Aorta (tissue), 5 donors: ENCODE data around the gene NSUN2. TPM values are rescaled to one million over a fixed set of nuclear protein-coding genes. Genes with fewer than 3 reads are reported as not detected.
"Not testable (repeated sequence)": the region's sequence is repeated elsewhere in the genome, so short reads cannot be mapped to it uniquely, and the experiment has no call there.

Experiments
- ATAC-seq: fragments of 200-7000 bp; cut with Tn5 transposase; one replicate; pipeline ENCODE4 v1.9.1; 2022; ENCODE audit warnings: moderate library complexity; ENCODE audit not compliant: low FRiP score
- DNase-seq, 2 donors: peaks; one replicate each; pipeline ENCODE4 v3.0.0-alpha.2; 2020
- H3K27ac ChIP-seq, 2 donors: one replicate each; pipeline ENCODE4 v1.5.1; 2013; ENCODE audit warnings: low read length in 2 of 2, mild to moderate bottlenecking in 2 of 2, moderate library complexity in 2 of 2, control low read depth in 1 of 2, inconsistent platforms in 1 of 2, low read depth in 1 of 2
- H3K27me3 ChIP-seq, 2 donors: one replicate each; pipeline ENCODE4 v1.6.1; 2013; ENCODE audit warnings: control low read depth in 1 of 2, low read length in 1 of 2, mild to moderate bottlenecking in 1 of 2, moderate library complexity in 1 of 2; ENCODE audit not compliant: insufficient read depth in 2 of 2, control insufficient read depth in 1 of 2
- H3K36me3 ChIP-seq, 2 donors: one replicate each; pipeline ENCODE4 v1.6.1; 2013; ENCODE audit warnings: control low read depth in 1 of 2, low read length in 1 of 2, mild to moderate bottlenecking in 1 of 2; ENCODE audit not compliant: insufficient read depth in 2 of 2, control insufficient read depth in 1 of 2
- H3K4me1 ChIP-seq, 2 donors: one replicate each; pipeline ENCODE4 v1.6.1; 2013; ENCODE audit warnings: low read length in 2 of 2, control low read depth in 1 of 2, mild to moderate bottlenecking in 1 of 2, moderate library complexity in 1 of 2; ENCODE audit not compliant: insufficient read depth in 2 of 2, control insufficient read depth in 1 of 2
- H3K4me3 ChIP-seq, 2 donors: one replicate each; pipeline ENCODE4 v1.5.1; 2013; ENCODE audit warnings: low read length in 2 of 2, control low read depth in 1 of 2, mild to moderate bottlenecking in 1 of 2
- H3K9me3 ChIP-seq: one replicate; pipeline ENCODE4 v1.6.1; 2013; ENCODE audit warnings: mild to moderate bottlenecking, low read length; ENCODE audit not compliant: control insufficient read depth
- WGBS, 2 donors: extraction: QIAGEN DNeasy Blood & Tissue Kit; methylation state at CpG; one replicate each; pipeline ENCODE4 v1.1.7; 2013; 5-methylcytosine and 5-hydroxymethylcytosine counted together
- intact Hi-C, 2 donors: fragments of 100-400 bp; cut with DNase I; formaldehyde crosslinking; loops; one replicate each; pipeline versions ENCODE4 v1.14.2 to v1.15.0; 2022
- polyA plus RNA-seq, 2 donors: library from polyadenylated mRNA; stranded (reverse); fragments of 200-250 nt; gene quantifications; one replicate each; pipeline ENCODE4 v1.2.3, GENCODE V29; 2013
- total RNA-seq, 2 donors: library from RNA; stranded (reverse); fragmentation: NEBNext Ultra II Directional; extraction: Animal tissue kit (Norgen Biotek cat#: 25700); gene quantifications; one replicate each; pipeline ENCODE4 v1.2.1, GENCODE V29; 2021
- donor health status: healthy with polysubstance abuse.
- donor health status: Bipolar disorder and iron deficiency.
- donor health status: DM: no; HTN: no; CAD: no.
- donor health status: DM: no; HTN: no; CAD: no.
- donor health status: DM: yes; HTN: yes; CAD: no.

The NSUN2 gene
- total and polyA plus RNA-seq, 4 donors, result 15.0 to 46.1 (median 41.8) TPM

DNA sequence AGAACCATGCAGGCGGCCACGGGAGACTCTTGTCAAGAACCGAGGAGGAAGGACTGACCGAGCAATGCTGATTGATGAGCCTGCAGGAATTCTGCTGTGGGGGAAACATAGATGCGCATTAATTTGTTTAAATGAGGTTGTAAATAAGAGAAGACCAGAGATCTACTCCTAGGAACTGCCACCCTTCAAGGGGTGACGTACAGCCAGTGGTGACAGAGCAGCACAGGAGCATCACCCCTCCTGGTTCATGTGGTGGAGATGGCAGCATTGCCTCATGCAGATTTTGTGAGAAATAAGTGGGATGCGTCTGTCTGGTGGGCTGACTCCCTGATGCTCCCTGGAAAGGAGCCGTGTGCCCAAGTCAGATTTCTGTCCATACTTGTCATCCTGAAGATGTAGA is 22.6 kb upstream of the NSUN2 start:
- Histone ChIP-seq H3K9me3 (no peaks in the 10 kb centered on the region), H3K27me3 (no peaks in the 10 kb centered on the region), H3K27ac (no peak overlapping the region), H3K36me3 (peaks cover 2 to 5% of the 10 kb centered on the region in 2 donors), H3K4me1 (no peaks in the 10 kb centered on the region), H3K4me3 (no peak overlapping the region)
- DNase-seq (no peak), ATAC-seq (no peak)
- 97% methylated on average over 8 of the region's 8 CpGs for WGBS, 2 donors
- intact Hi-C loops, result no loop called here

GRCh38 chr5:6652025-6652424 is 19.2 kb upstream of the NSUN2 start:
- Histone ChIP-seq H3K27ac (no peak overlapping the region), H3K36me3 (peaks cover 2 to 3% of the 10 kb centered on the region in 2 donors), H3K4me1 (no peaks in the 10 kb centered on the region), H3K9me3 (no peaks in the 10 kb centered on the region), H3K27me3 (no peaks in the 10 kb centered on the region), H3K4me3 (no peak overlapping the region)
- intact Hi-C loops, result no loop called here
- ATAC-seq (no peak), DNase-seq (no peak)
- WGBS, 2 donors, result 78 to 96% methylated on average over 6 of the region's 6 CpGs

DNA sequence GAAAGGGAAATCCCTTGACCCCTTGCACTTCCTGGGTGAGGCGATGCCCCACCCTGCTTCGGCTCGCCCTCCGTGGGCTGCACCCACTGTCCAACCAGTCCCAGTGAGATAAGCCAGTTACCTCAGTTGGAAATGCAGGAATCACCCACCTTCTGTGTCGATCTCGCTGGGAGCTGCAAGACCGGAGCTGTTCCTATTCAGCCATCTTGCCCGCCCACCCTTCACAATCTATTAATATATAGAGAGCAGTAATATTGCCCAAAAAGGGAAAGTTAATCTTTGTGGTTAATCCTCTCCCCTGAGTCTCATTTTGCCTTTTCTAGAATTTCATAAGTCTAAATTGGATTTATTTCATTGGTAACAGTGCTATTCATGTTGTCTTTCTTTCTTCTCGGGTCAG is 16.8 kb upstream of the NSUN2 start:
- DNase-seq (no peak), ATAC-seq (no peak)
- no peak overlapping the region for H3K4me3 ChIP-seq
- WGBS, 2 donors, result 96 to 98% methylated on average over 9 of the region's 9 CpGs
- H3K27me3 ChIP-seq, result no peaks in the 10 kb centered on the region
- no peak overlapping the region for H3K27ac ChIP-seq
- no peaks in the 10 kb centered on the region for H3K9me3 ChIP-seq
- H3K36me3 ChIP-seq, result no peaks in the 10 kb centered on the region
- H3K4me1 ChIP-seq, result no peaks in the 10 kb centered on the region
- intact Hi-C loops, result no loop called here

- Histone ChIP-seq H3K4me1 (no peaks in the 10 kb centered on the region), H3K4me3 (no peak overlapping the region), H3K9me3 (no peaks in the 10 kb centered on the region), H3K27ac (no peak overlapping the region), H3K27me3 (no peaks in the 10 kb centered on the region), H3K36me3 (no peaks in the 10 kb centered on the region)
- intact Hi-C loops, result no loop called here
- WGBS, 2 donors, result 73 to 75% methylated on average over 10 of the region's 10 CpGs
- ATAC-seq (no peak), DNase-seq (no peak)
These were observed 16.3 kb upstream of the NSUN2 start for GRCh38 chr5:6649186-6649585.

DNA sequence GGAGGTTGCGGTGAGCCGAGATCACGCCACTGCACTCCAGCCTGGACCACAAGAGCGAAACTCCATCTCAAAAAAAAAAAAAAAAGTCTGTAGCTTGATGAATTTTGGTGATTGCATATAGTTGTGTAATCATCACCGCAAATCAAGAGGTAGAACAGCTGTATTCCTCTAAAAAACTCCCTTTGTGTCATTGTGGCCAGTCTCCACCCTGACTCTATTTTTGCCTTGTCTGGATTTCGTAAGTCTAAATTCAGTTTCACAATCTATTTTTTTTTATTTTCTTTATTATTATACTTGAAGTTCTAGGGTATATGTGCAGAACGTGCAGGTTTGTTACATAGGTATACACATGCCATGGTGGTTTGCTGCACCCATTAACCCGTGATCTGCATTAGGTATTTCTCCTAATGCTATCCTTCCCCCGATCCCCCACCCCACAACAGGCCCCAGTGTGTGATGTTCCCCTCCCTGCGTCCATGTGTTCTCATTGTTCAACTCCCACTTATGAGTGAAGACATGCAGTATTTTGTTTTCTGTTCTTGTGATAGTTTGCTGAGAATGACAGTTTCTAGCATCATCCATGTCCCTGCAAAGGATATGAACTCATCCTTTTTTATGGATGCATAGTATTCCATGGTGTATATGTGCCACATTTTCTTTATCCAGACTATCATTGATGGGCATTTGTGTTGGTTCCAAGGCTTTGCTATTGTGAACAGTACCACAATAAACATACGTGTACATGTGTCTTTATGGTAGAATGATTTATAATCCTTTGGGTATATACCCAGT is 12.9 kb upstream of the NSUN2 start:
- DNase-seq, H3K9me3 ChIP-seq, H3K4me3 ChIP-seq, H3K4me1 ChIP-seq, H3K27ac ChIP-seq, ATAC-seq, H3K27me3 ChIP-seq, intact Hi-C loops, H3K36me3 ChIP-seq: not testable (repeated sequence)
- 95% methylated on average over 11 of the region's 11 CpGs for WGBS, 2 donors

DNA sequence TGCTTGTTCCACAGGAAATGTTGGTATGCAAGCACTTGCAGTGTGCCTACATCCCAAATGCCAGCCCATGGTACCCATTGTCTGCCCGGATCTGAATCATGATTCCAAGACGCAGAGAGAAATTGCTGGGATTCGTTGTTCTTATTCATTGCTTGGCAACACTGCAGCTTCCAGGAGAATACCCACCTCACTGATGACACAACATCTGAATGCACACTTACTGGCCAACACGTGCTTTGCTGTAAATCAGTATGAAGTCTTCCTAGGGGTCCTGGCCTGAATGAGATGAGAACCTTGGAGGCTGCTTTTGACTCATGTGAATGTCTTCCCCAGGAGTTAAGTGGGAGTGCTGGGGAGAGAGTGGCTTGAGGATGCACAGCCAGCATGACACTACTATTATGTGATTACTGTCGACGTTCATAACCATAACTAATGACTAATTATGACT is 12.0 kb upstream of the NSUN2 start:
- Histone ChIP-seq H3K27me3 (no peaks in the 10 kb centered on the region), H3K36me3 (no peaks in the 10 kb centered on the region), H3K27ac (no peak overlapping the region), H3K9me3 (no peaks in the 10 kb centered on the region), H3K4me3 (no peak overlapping the region), H3K4me1 (no peaks in the 10 kb centered on the region)
- intact Hi-C loops, result no loop called here
- DNase-seq (no peak), ATAC-seq (no peak)
- 92 to 95% methylated on average over 6 of the region's 6 CpGs for WGBS, 2 donors

GRCh38 chr5:6642655-6643054 is 9.8 kb upstream of the NSUN2 start:
- DNase-seq (no peak), ATAC-seq (no peak)
- Histone ChIP-seq H3K9me3 (no peaks in the 10 kb centered on the region), H3K27ac (no peak overlapping the region), H3K27me3 (no peaks in the 10 kb centered on the region), H3K36me3 (no peaks in the 10 kb centered on the region), H3K4me3 (no peak overlapping the region), H3K4me1 (no peaks in the 10 kb centered on the region)
- 86 to 91% methylated on average over 1 of the region's 1 CpG for WGBS, 2 donors
- intact Hi-C loops, result no loop called here

DNA sequence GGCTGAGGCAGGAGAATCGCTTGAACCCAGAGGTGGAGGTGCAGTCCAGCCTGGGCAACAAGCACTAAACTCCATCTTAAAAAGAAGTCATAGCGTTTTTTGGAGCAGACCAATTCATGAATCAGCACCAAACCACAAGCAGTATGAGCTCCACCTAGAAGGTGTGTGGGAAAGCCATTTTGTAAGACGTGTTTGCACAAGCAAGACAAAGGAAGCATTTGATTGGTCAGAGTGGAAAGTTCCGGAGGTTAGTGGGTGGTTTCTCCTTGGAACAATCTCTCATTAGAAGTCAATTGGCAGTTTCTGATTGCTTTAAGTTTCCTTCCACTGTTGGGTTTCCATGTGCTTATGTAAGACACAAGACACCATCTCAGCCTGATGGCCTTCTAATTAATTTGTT is 5.4 kb upstream of the NSUN2 start:
- 63 to 96% methylated on average over 4 of the region's 4 CpGs for WGBS, 2 donors
- DNase-seq (no peak), ATAC-seq (no peak)
- Histone ChIP-seq H3K36me3 (no peaks in the 10 kb centered on the region), H3K27ac (no peak overlapping the region), H3K4me3 (no peak overlapping the region), H3K4me1 (no peaks in the 10 kb centered on the region), H3K9me3 (no peaks in the 10 kb centered on the region), H3K27me3 (no peaks in the 10 kb centered on the region)
- intact Hi-C loops, result loop anchor here in 1 of 2 donors (2.0 to 10.0 kb wide), 2 partner anchors 47 to 1117 kb away; no protein-coding TSS in a partner anchor

- WGBS, 2 donors, result 90 to 93% methylated on average over 6 of the region's 6 CpGs
- H3K36me3 ChIP-seq, result no peaks in the 10 kb centered on the region
- intact Hi-C loops, result loop anchor here in 1 of 2 donors (10.0 kb wide), 1 partner anchor 1117 kb away; no protein-coding TSS in a partner anchor
- DNase-seq (no peak), ATAC-seq (no peak)
- H3K27ac ChIP-seq, result no peak overlapping the region
- H3K27me3 ChIP-seq, result no peaks in the 10 kb centered on the region
- H3K4me3 ChIP-seq, result no peak overlapping the region
- no peaks in the 10 kb centered on the region for H3K4me1 ChIP-seq
- no peaks in the 10 kb centered on the region for H3K9me3 ChIP-seq
These were observed 4.7 kb upstream of the NSUN2 start for GRCh38 chr5:6637590-6637989.
